GM12878 (cell line): ENCODE results near the gene CDK5RAP1. TPM values are rescaled to one million over a fixed set of nuclear protein-coding genes. Genes with fewer than 3 reads are reported as not detected.
"Not testable (repeated sequence)": the region's sequence is repeated elsewhere in the genome, so short reads cannot be mapped to it uniquely, and the experiment has no call there.

Experiments
- ATAC-seq: fragments of 200-7000 bp; cut with Tn5 transposase; 3 replicates; pipeline ENCODE4 v1.9.1; 2020; ENCODE audit warnings: mild to moderate bottlenecking, moderate library complexity
- BruUV-seq: library from RNA; stranded (reverse); fragments of 400-500 nt; replicated peaks from 2 replicates; lab custom pipeline; 2021; lab: Mats Ljungman, UMichigan
- CTCF ChIA-PET: fragments of 300-600 bp; sonication (Branson Sonifier 250); formaldehyde crosslinking; extraction: SDS; loops from one replicate; lab custom pipeline; 2021; ENCODE audit warnings: inconsistent platforms; lab: Yijun Ruan, JAX
- POLR2A ChIA-PET: fragments of 350-600 bp; formaldehyde crosslinking; extraction: SDS; loops from one replicate; lab custom pipeline; 2021; ENCODE audit warnings: inconsistent platforms; lab: Charles Lee
- RAD21 ChIA-PET: fragments of 300-600 bp; sonication (Branson Sonifier 250); formaldehyde crosslinking; loops from one replicate; lab custom pipeline; 2023; ENCODE audit warnings: antibody characterized with exemption; ENCODE audit not compliant: unreplicated experiment; lab: Charles Lee
- SMC1A ChIA-PET: fragments of 300-600 bp; sonication (Branson Sonifier 250); formaldehyde crosslinking; loops from one replicate; lab custom pipeline; 2023; ENCODE audit not compliant: unreplicated experiment, uncharacterized antibody; lab: Charles Lee
- DNase-seq: peaks from one replicate; pipeline ENCODE4 v3.0.0-alpha.2; 2011; ENCODE audit warnings: low read depth, low spot score
- FAIRE-seq: peaks from 3 replicates; lab custom pipeline; 2011; peaks lifted over from hg19 to GRCh38; lab: Jason Lieb, UNC
- H2AFZ ChIP-seq: 2 replicates; pipeline ENCODE4 v1.6.0; 2011; ENCODE audit warnings: low read depth, low read length, control low read depth; ENCODE audit not compliant: control insufficient read depth
- H3K27ac ChIP-seq: 2 replicates; pipeline ENCODE4 v1.5.1; 2011; ENCODE audit warnings: control low read depth; ENCODE audit not compliant: control insufficient read depth, insufficient read depth
- H3K27me3 ChIP-seq, 2 experiments: replicated peaks in 1 of 2; 2 replicates each; pipeline versions ENCODE4 v1.6.0 to v1.6.1; 2011; ENCODE audit warnings: low read length in 1 of 2; ENCODE audit not compliant: control insufficient read depth in 2 of 2, insufficient read depth in 2 of 2
- H3K36me3 ChIP-seq, 2 experiments: 2 replicates each; pipeline ENCODE4 v1.5.1; 2011; ENCODE audit warnings: low read length in 1 of 2; ENCODE audit not compliant: control insufficient read depth in 2 of 2, insufficient read depth in 2 of 2
- H3K4me1 ChIP-seq: 2 replicates; pipeline ENCODE4 v1.6.1; 2011; ENCODE audit warnings: mild to moderate bottlenecking, low read length, moderate library complexity, mixed read lengths; ENCODE audit not compliant: control insufficient read depth, insufficient read depth
- H3K4me2 ChIP-seq: 2 replicates; pipeline ENCODE4 v1.6.0; 2011; ENCODE audit warnings: control low read depth; ENCODE audit not compliant: control insufficient read depth, insufficient read depth
- H3K4me3 ChIP-seq: fragments of 200-600 bp; sonication (generic); 2 replicates; pipeline ENCODE4 v1.5.1; 2016
- H3K79me2 ChIP-seq: 2 replicates; pipeline ENCODE4 v1.6.0; 2011; ENCODE audit warnings: low read length; ENCODE audit not compliant: control insufficient read depth, insufficient read depth
- H3K9ac ChIP-seq: 2 replicates; pipeline ENCODE4 v1.8.0; 2011; ENCODE audit warnings: low read length, control low read depth, mixed read lengths; ENCODE audit not compliant: control insufficient read depth, insufficient read depth
- H3K9me3 ChIP-seq: replicated peaks from 3 replicates; pipeline ENCODE4 v1.5.1; 2011; ENCODE audit warnings: mild to moderate bottlenecking, low read length; ENCODE audit not compliant: control insufficient read depth, insufficient read depth
- H4K20me1 ChIP-seq: 2 replicates; pipeline ENCODE4 v1.6.0; 2011; ENCODE audit not compliant: control insufficient read depth, insufficient read depth
- ATF7 ChIP-seq: fragments of 450-650 bp; IDR thresholded peaks from 2 replicates; pipeline ENCODE4 v1.6.1; 2016; ENCODE audit warnings: low read depth, mild to moderate bottlenecking
- ETV6 ChIP-seq, 2 experiments: fragments of 450-650 bp in 1 of 2; IDR thresholded peaks in 1 of 2; conservative IDR thresholded peaks in 1 of 2; 2 replicates each; pipeline ENCODE4 v1.6.1; 2014; ENCODE audit warnings: antibody characterized with exemption in 1 of 2, borderline replicate concordance in 1 of 2, low read depth in 1 of 2, mild to moderate bottlenecking in 1 of 2, moderate library complexity in 1 of 2
- RAD51 ChIP-seq: fragments of 450-650 bp; IDR thresholded peaks from 2 replicates; pipeline ENCODE4 v1.6.1; 2016; ENCODE audit warnings: moderate library complexity, mild to moderate bottlenecking, inconsistent platforms
- SRF ChIP-seq, 2 experiments: IDR thresholded peaks; 2 replicates each; pipeline ENCODE4 v1.6.1; 2011; ENCODE audit warnings: low read depth in 2 of 2, low read length in 2 of 2, mild to moderate bottlenecking in 1 of 2, moderate library complexity in 1 of 2
- ZNF207 ChIP-seq: fragments of 450-650 bp; IDR thresholded peaks from 2 replicates; pipeline ENCODE4 v1.6.1; 2014; ENCODE audit warnings: antibody characterized with exemption, mild to moderate bottlenecking, borderline replicate concordance
- ZNF24 ChIP-seq: fragments of 450-650 bp; IDR thresholded peaks from 2 replicates; pipeline ENCODE4 v1.6.1; 2017; ENCODE audit warnings: antibody characterized with exemption, mild to moderate bottlenecking
- WGBS: methylation state at CpG from one replicate; pipeline ENCODE4 v1.1.6; 2016; ENCODE audit warnings: low lambda C conversion rate; ENCODE audit not compliant: insufficient replicate concordance, insufficient coverage; ENCODE audit errors: missing lambda C conversion rate; 5-methylcytosine and 5-hydroxymethylcytosine counted together
- in situ Hi-C: fragments of 300-500 bp; cut with MboI; formaldehyde crosslinking; loops from 9 replicates; pipeline ENCODE4 v1.14.3; 2018; ENCODE audit warnings: mixed read lengths
- intact Hi-C: fragments of 100-400 bp; cut with micrococcal nuclease; formaldehyde crosslinking; loops from one replicate; pipeline ENCODE4 v1.14.2; 2022; ENCODE audit not compliant: unreplicated experiment
- polyA plus RNA-seq, 11 experiments: library from polyadenylated mRNA; depleted of rRNA in 4 of 11; unstranded in 6 of 11; stranded (reverse) in 5 of 11; fragments of >200 nt; fragmentation: Nextera tagmentation in 4 of 11; fragmentation: Illumina TruSeq in 1 of 11; extraction: Ambion mirVana in 4 of 11; extraction: Trizol in 1 of 11; gene quantifications; 1 replicate in 1 of 11; 2 replicates in 10 of 11; pipeline versions ENCODE4 v1.2.1 to v1.2.3, GENCODE V29; 2011 to 2016; ENCODE audit warnings: inconsistent platforms in 2 of 11, missing spikeins in 2 of 11, low read depth in 1 of 11
- total RNA-seq, 4 experiments: library from RNA; depleted of rRNA in 3 of 4; stranded (reverse); fragments of >200 nt in 3 of 4; fragmentation: Illumina TruSeq in 1 of 4; extraction: Trizol in 1 of 4; gene quantifications; 2 replicates each; pipeline versions ENCODE4 v1.2.1 to v1.2.3, GENCODE V29; 2013 to 2021
- TF ChIP-seq, protein P1 (sequence below): fragments of 450-650 bp; IDR thresholded peaks from 2 replicates; pipeline ENCODE4 v1.6.1; 2017; ENCODE audit warnings: low read depth, mild to moderate bottlenecking, moderate library complexity

Gene CDK5RAP1
- total and polyA plus RNA-seq, 10 of the 15 experiments (the other 5 are each of a cell fraction or from before 2014, with no cell fraction given): 30.4 to 67.6 (median 38.8) TPM

- no peak overlapping the region for H2AFZ ChIP-seq
- H3K79me2 ChIP-seq: no peaks in the 10 kb centered on the region
- ATAC-seq: no peak
- no peak overlapping the region for H3K27ac ChIP-seq
- H3K36me3 ChIP-seq: no peaks in the 10 kb centered on the region
- BruUV-seq: no TSS peak
- WGBS: 59% methylated on average over 7 of the region's 7 CpGs
- H3K4me1 ChIP-seq: peaks cover 26% of the 10 kb centered on the region
- no peaks in the 10 kb centered on the region for H3K9me3 ChIP-seq
- H3K4me2 ChIP-seq: no peak overlapping the region
- RAD21 ChIA-PET: no interaction called here
- intact Hi-C loops (no loop called here), in situ Hi-C loops (no loop called here)
- DNase-seq: no peak
- H3K4me3 ChIP-seq: no peak overlapping the region
- FAIRE-seq: no peak
- H4K20me1 ChIP-seq: no peaks in the 10 kb centered on the region
- POLR2A ChIA-PET: interaction anchor here (0.5 to 0.7 kb wide), 2 partner anchors 12 to 15 kb away, joined by 3 to 8 read pairs; no protein-coding TSS in a partner anchor
- no peaks in the 10 kb centered on the region; a peak in 1 of 4 replicates for H3K27me3 ChIP-seq
- CTCF ChIA-PET: interaction anchor here (0.6 to 0.7 kb wide), 2 partner anchors 27 to 40 kb away, joined by 3 read pairs; no protein-coding TSS in a partner anchor
- TF ChIP-seq ZNF207: no peak
- TF ChIP-seq ATF7: no peak
- no peak for TF ChIP-seq ZNF24
- no peak for TF ChIP-seq SRF (IDR thresholded peaks at IDR 0.05; ENCODE audit: low read depth in 2 of 2, low read length in 2 of 2)
- no peak for TF ChIP-seq ETV6 (conservative IDR thresholded peaks at IDR 0.05 in 1 of 2, IDR thresholded peaks at IDR 0.05 in 1 of 2; ENCODE audit: borderline replicate concordance in 1 of 2, low read depth in 1 of 2)
- TF ChIP-seq, protein P1, sequence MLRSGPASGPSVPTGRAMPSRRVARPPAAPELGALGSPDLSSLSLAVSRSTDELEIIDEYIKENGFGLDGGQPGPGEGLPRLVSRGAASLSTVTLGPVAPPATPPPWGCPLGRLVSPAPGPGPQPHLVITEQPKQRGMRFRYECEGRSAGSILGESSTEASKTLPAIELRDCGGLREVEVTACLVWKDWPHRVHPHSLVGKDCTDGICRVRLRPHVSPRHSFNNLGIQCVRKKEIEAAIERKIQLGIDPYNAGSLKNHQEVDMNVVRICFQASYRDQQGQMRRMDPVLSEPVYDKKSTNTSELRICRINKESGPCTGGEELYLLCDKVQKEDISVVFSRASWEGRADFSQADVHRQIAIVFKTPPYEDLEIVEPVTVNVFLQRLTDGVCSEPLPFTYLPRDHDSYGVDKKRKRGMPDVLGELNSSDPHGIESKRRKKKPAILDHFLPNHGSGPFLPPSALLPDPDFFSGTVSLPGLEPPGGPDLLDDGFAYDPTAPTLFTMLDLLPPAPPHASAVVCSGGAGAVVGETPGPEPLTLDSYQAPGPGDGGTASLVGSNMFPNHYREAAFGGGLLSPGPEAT: no peak
- no peak for TF ChIP-seq RAD51
- SMC1A ChIA-PET: interaction anchor here (1.0 kb wide), 1 partner anchor 9 kb away, joined by 3 read pairs; no protein-coding TSS in a partner anchor
- no peak overlapping the region for H3K9ac ChIP-seq
Observed at GRCh38 chr20:33441142-33441955, 40.0 kb upstream of the CDK5RAP1 start.

GRCh38 chr20:33440562-33440961 is 39.2 kb upstream of the CDK5RAP1 start:
- SMC1A ChIA-PET: not testable (repeated sequence)

More at GRCh38 chr20:33440562-33440961, 39.2 kb upstream of the CDK5RAP1 start:
- H3K27ac ChIP-seq, H3K27me3 ChIP-seq, H2AFZ ChIP-seq, ATAC-seq, H4K20me1 ChIP-seq, H3K4me3 ChIP-seq, BruUV-seq, H3K9ac ChIP-seq, DNase-seq, in situ Hi-C loops, H3K4me2 ChIP-seq, FAIRE-seq, H3K36me3 ChIP-seq, POLR2A ChIA-PET, intact Hi-C loops, H3K79me2 ChIP-seq, RAD21 ChIA-PET, H3K9me3 ChIP-seq: not testable (repeated sequence)
- 88% methylated on average over 7 of the region's 7 CpGs for WGBS
- CTCF ChIA-PET: interaction anchor here (0.6 to 0.7 kb wide), 2 partner anchors 26 to 39 kb away, joined by 3 read pairs; no protein-coding TSS in a partner anchor
- H3K4me1 ChIP-seq: peaks cover 26% of the 10 kb centered on the region
